Measurements from ENCODE around the gene NPC1.

The NPC1 gene

DNA sequence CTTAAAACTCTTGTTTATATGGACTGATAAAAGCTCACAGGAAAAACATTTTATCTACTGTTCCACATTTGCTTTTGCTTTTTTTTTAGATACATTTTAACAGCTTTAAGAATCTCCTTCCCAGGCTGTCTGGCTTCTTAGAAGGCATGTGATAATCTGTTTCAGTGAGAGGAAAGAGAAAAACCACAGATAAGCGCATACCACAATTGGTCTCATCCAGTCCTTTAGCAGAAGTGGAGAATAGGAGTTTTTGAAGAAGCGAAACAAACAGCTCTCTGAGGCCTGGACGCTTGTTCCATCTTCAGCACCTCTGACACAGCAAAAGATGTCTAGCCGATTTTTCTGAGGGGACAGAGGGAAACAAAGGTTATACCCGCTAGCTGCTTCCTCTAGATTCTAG, 45.4 kb downstream of the NPC1 start:
- peak; percentile 90 for DNase-seq (ENCODE audit: low read depth)
- H3K4me3 ChIP-seq (ENCODE audit: low read depth, low read length) = no peak overlapping the region
- no peak for TF ChIP-seq CTCF (conservative IDR thresholded peaks at IDR 0.05; ENCODE audit: low read depth, low read length)

DNA sequence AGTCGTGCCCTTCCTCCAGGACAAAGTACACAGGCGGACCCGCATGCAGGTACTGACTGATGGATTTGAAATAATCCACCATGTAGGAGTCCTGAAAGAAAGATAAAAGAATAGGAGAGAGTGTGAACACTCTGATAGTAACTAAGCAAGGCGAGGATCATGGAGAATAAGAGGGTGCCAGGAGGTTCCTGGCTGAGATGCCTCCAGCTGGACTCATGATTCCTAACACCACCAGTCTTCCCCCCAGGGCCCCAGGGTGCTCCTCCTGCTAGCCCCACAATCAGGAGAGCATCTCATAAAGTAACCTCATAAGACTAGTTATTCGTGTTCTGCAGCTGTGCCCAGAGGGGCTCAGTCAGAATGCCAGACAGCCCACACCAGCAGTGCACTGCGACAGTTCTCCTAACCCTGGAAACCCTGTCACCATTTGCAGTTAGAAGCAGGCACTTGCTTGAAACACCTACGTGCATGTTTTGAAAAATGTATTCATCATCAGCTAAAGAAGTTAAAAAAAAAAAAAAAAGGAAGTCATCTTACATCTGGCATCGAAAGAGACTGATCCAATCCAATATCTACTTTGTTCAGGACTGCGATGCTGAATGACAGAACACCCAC, 46.3 kb downstream of the NPC1 start:
- DNase-seq (ENCODE audit: low read depth) = no peak
- no peak for TF ChIP-seq CTCF (conservative IDR thresholded peaks at IDR 0.05; ENCODE audit: low read depth, low read length)
- H3K4me3 ChIP-seq (ENCODE audit: low read depth, low read length) = no peak overlapping the region

DNA sequence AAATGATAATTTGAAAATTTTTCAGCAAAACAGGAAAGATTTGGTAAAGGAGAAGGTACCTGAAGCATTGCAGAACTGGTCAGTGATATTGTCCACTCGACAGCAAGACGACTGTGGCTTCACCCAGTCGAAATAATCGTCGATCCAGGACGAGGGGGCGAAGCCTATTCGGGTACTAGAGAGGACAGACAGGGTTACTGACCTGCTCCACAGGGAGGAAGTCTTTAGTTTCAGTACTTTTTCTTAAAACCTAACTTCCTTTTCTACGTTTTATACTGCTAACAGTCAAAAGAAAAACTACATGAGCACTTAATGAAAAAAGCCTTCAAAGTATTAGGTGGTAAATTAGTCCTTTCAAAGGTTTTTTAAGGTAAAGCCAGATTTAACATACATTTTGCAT, 47.0 kb downstream of the NPC1 start:
- TF ChIP-seq CTCF (conservative IDR thresholded peaks at IDR 0.05; ENCODE audit: low read depth, low read length) = no peak
- H3K4me3 ChIP-seq (ENCODE audit: low read depth, low read length) = no peak overlapping the region
- DNase-seq (ENCODE audit: low read depth) = no peak

DNA sequence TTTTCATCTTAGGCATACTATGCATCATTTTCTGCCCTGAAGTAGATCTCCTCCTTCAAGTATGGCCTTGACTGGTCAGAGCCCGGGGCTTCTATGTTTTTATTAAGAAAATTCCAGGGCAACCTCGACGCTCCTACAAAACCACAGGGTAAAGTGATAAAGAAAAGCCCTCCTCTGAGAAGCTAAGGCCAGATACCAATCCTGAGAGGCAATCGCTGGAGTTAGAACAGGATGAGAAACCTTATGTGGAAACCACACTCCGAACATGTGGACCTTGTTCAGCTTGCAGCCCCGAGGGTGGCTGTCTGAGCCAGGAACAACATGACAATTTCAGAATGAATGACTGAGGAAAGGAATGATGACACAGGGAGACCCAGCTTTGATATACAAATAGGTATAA, 47.4 kb downstream of the NPC1 start:
- peak; percentile 76 for DNase-seq (ENCODE audit: low read depth)
- no peak for TF ChIP-seq CTCF (conservative IDR thresholded peaks at IDR 0.05; ENCODE audit: low read depth, low read length)
- no peak overlapping the region for H3K4me3 ChIP-seq (ENCODE audit: low read depth, low read length)

DNA sequence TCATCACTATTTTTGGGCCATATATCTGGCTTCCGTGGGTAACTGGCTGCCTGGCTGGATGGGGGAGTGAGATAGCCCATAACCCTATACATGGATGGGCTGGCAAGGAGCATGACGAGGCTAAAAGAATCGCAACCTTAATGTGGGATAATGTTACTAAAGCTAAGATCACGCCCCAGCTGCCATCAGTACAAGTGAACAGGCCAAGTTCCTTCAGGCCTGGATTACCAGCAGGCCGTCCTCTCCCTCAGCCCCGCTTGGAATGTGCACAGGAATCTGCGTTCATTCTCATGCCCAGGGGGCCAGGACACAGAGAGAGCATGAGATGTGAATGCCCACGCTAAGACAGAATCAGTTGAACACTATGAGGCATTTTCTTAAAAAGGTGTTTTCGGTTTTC, 48.3 kb downstream of the NPC1 start:
- peak; percentile 47 for DNase-seq (ENCODE audit: low read depth)
- no peak overlapping the region for H3K4me3 ChIP-seq (ENCODE audit: low read depth, low read length)
- no peak for TF ChIP-seq CTCF (conservative IDR thresholded peaks at IDR 0.05; ENCODE audit: low read depth, low read length)

DNA sequence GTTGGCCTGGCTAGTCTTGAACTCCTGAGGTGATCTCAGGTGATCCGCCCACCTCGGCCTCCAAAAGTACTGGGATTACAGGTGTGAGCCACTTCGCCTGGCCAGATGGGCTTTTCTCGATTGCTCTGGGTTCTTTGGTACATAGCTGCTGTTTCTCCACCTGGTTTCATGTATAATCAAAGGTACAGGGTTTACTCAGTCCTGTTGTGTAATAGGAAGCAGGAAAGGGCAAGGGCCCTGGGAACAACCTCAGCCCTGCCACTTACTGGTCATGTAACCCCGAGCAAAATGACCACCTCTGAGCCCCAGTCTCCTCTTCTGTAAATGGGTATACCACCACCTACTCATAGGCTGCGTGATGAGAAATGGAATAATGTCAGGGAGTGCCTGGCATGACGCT, 49.0 kb downstream of the NPC1 start:
- no peak for DNase-seq (ENCODE audit: low read depth)
- no peak for TF ChIP-seq CTCF (conservative IDR thresholded peaks at IDR 0.05; ENCODE audit: low read depth, low read length)
- no peak overlapping the region for H3K4me3 ChIP-seq (ENCODE audit: low read depth, low read length)

- H3K4me3 ChIP-seq (ENCODE audit: low read depth, low read length) = no peak overlapping the region
- no peak for DNase-seq (ENCODE audit: low read depth)
- TF ChIP-seq CTCF (conservative IDR thresholded peaks at IDR 0.05; ENCODE audit: low read depth, low read length) = no peak
Observed at GRCh38 chr18:23536204-23536603, 50.1 kb downstream of the NPC1 start.

All from choroid plexus epithelial cell (primary cell).